ENCODE data around the gene VEGFA. TPM values are rescaled to one million over a fixed set of nuclear protein-coding genes. Genes with fewer than 3 reads are reported as not detected.
A peak's percentile ranks its signal among the peaks of the same experiment; 100 is the strongest.

VEGFA gene
- total RNA-seq, 4 donors from 2014 or later, result 81.0 to 247 (median 156) TPM

- H3K36me3 ChIP-seq, result no peaks in the 10 kb centered on the region
- TF ChIP-seq CTCF (IDR thresholded peaks at IDR 0.05), result no peak
- TF ChIP-seq POLR2A (IDR thresholded peaks at IDR 0.05), result no peak
- no peak for DNase-seq
- no peak overlapping the region for H3K4me3 ChIP-seq
- H3K4me1 ChIP-seq, result no peaks in the 10 kb centered on the region
- no peaks in the 10 kb centered on the region for H3K9me3 ChIP-seq
- H3K27me3 ChIP-seq, result no peaks in the 10 kb centered on the region
- intact Hi-C loops (cut with DNase I; ENCODE audit: low total_unique reads), result no loop called here
- H3K27ac ChIP-seq, result no peak overlapping the region
These were observed 3.5 kb upstream of the VEGFA start for GRCh38 chr6:43766500-43766853.

GRCh38 chr6:43766964-43767461, 3.0 kb upstream of the VEGFA start:
- Histone ChIP-seq H3K9me3 (no peaks in the 10 kb centered on the region), H3K4me3 (no peak overlapping the region), H3K4me1 (no peaks in the 10 kb centered on the region), H3K36me3 (no peaks in the 10 kb centered on the region), H3K27me3 (no peaks in the 10 kb centered on the region), H3K27ac (no peak overlapping the region)
- peak in 1 of 2 donors; percentile 12 for DNase-seq
- intact Hi-C loops (cut with DNase I; ENCODE audit: low total_unique reads), result no loop called here
- TF ChIP-seq POLR2A (IDR thresholded peaks at IDR 0.05), result no peak
- no peak for TF ChIP-seq CTCF (IDR thresholded peaks at IDR 0.05)

- Histone ChIP-seq H3K9me3 (no peaks in the 10 kb centered on the region), H3K36me3 (no peaks in the 10 kb centered on the region), H3K4me1 (no peaks in the 10 kb centered on the region), H3K27me3 (no peaks in the 10 kb centered on the region), H3K27ac (peak overlapping the region; percentile 89), H3K4me3 (no peak overlapping the region)
- intact Hi-C loops (cut with DNase I; ENCODE audit: low total_unique reads), result no loop called here
- no peak for TF ChIP-seq POLR2A (IDR thresholded peaks at IDR 0.05)
- TF ChIP-seq CTCF (IDR thresholded peaks at IDR 0.05), result no peak
- DNase-seq, result peak in 1 of 2 donors; percentile 23
These were observed 2.2 kb upstream of the VEGFA start for GRCh38 chr6:43767553-43768505.

GRCh38 chr6:43768506-43768860, 1.5 kb upstream of the VEGFA start:
- no peak for TF ChIP-seq POLR2A (IDR thresholded peaks at IDR 0.05)
- no peak for TF ChIP-seq CTCF (IDR thresholded peaks at IDR 0.05)
- H3K27ac ChIP-seq, result peak overlapping the region; percentile 89
- H3K4me3 ChIP-seq, result no peak overlapping the region
- intact Hi-C loops (cut with DNase I; ENCODE audit: low total_unique reads), result no loop called here
- H3K36me3 ChIP-seq, result no peaks in the 10 kb centered on the region
- peaks cover 0 to 4% of the 10 kb centered on the region in 2 donors for H3K4me1 ChIP-seq
- no peaks in the 10 kb centered on the region for H3K27me3 ChIP-seq
- H3K9me3 ChIP-seq, result no peaks in the 10 kb centered on the region
- DNase-seq, result peak in 1 of 2 donors; percentile 19

- peak overlapping the region; percentile 89 for H3K27ac ChIP-seq
- H3K36me3 ChIP-seq, result no peaks in the 10 kb centered on the region
- TF ChIP-seq POLR2A (IDR thresholded peaks at IDR 0.05) (no peak), CTCF (IDR thresholded peaks at IDR 0.05) (no peak)
- H3K9me3 ChIP-seq, result no peaks in the 10 kb centered on the region
- peak overlapping the region in 1 of 2 donors; percentile 74 for H3K4me3 ChIP-seq
- H3K4me1 ChIP-seq, result peaks cover 0 to 5% of the 10 kb centered on the region in 2 donors
- intact Hi-C loops (cut with DNase I; ENCODE audit: low total_unique reads), result no loop called here
- DNase-seq, result peak; percentile 90 to 91
- H3K27me3 ChIP-seq, result no peaks in the 10 kb centered on the region
These were observed 957 bp upstream of the VEGFA start for GRCh38 chr6:43768983-43769525.
